GM06990 (cell line): ENCODE measurements around the gene STIMATE.

Experiments
- DNase-seq: peaks from one replicate; pipeline ENCODE4 v3.0.0-alpha.2; 2011; ENCODE audit not compliant: insufficient read length; ENCODE audit errors: extremely low read depth
- H3K27me3 ChIP-seq: replicated peaks from 2 replicates; pipeline ENCODE4 v1.6.0; 2011; ENCODE audit warnings: low read length; ENCODE audit not compliant: control insufficient read depth, insufficient read depth
- H3K36me3 ChIP-seq: 2 replicates; pipeline ENCODE4 v1.5.1; 2011; ENCODE audit warnings: low read length; ENCODE audit not compliant: control insufficient read depth, insufficient read depth
- H3K4me3 ChIP-seq: replicated peaks from 2 replicates; pipeline ENCODE4 v1.5.1; 2011; ENCODE audit warnings: low read depth, mild to moderate bottlenecking, control low read depth, low read length
- CTCF ChIP-seq: IDR thresholded peaks from 2 replicates; pipeline ENCODE4 v1.5.1; 2011; ENCODE audit warnings: low read length, control low read depth, mild to moderate bottlenecking, inconsistent platforms; ENCODE audit not compliant: insufficient read depth, poor library complexity, severe bottlenecking

The STIMATE gene

GRCh38 chr3:52859686-52860423 lies 37.5 kb downstream of the STIMATE start:
- Histone ChIP-seq H3K27me3 (no peaks in the 10 kb centered on the region), H3K4me3 (no peak overlapping the region), H3K36me3 (peaks cover 1% of the 10 kb centered on the region)
- TF ChIP-seq CTCF = no peak
- no peak for DNase-seq

- no peak overlapping the region for H3K4me3 ChIP-seq
- no peaks in the 10 kb centered on the region for H3K27me3 ChIP-seq
- TF ChIP-seq CTCF = no peak
- H3K36me3 ChIP-seq = peaks cover 1% of the 10 kb centered on the region
- no peak for DNase-seq
Observed at GRCh38 chr3:52857864-52858263, 39.5 kb downstream of the STIMATE start.

- Histone ChIP-seq H3K27me3 (no peaks in the 10 kb centered on the region), H3K4me3 (no peak overlapping the region), H3K36me3 (peaks cover 1% of the 10 kb centered on the region)
- no peak for DNase-seq
- TF ChIP-seq CTCF = no peak
Observed at GRCh38 chr3:52857133-52857532, 40.2 kb downstream of the STIMATE start.

- Histone ChIP-seq H3K4me3 (no peak overlapping the region), H3K36me3 (peaks cover 5% of the 10 kb centered on the region), H3K27me3 (no peaks in the 10 kb centered on the region)
- no peak for TF ChIP-seq CTCF
- no peak for DNase-seq
Observed at GRCh38 chr3:52856666-52857065, 40.7 kb downstream of the STIMATE start.

- H3K4me3 ChIP-seq = no peak overlapping the region
- TF ChIP-seq CTCF = no peak
- no peak for DNase-seq
- H3K36me3 ChIP-seq = peaks cover 11% of the 10 kb centered on the region
- H3K27me3 ChIP-seq = no peaks in the 10 kb centered on the region
Observed at GRCh38 chr3:52854013-52854412, 43.3 kb downstream of the STIMATE start.

GRCh38 chr3:52852419-52852818 lies 44.9 kb downstream of the STIMATE start:
- H3K4me3 ChIP-seq = no peak overlapping the region
- DNase-seq = no peak
- H3K36me3 ChIP-seq = peaks cover 11% of the 10 kb centered on the region
- no peaks in the 10 kb centered on the region for H3K27me3 ChIP-seq
- TF ChIP-seq CTCF = no peak
